Measurements from ENCODE around the gene GRK5. TPM values are rescaled to one million over a fixed set of nuclear protein-coding genes. Genes with fewer than 3 reads are reported as not detected.

GRK5 gene
- total RNA-seq, 1 experiment from 2014 or later, result 1.2 TPM

- Histone ChIP-seq H2BK15ac (ENCODE audit: low read depth, low read length) (no peak overlapping the region), H3K4ac (ENCODE audit: low read depth, low read length) (no peak overlapping the region), H3K23ac (ENCODE audit: insufficient read length, low read depth, low read length) (no peak overlapping the region), H2AFZ (ENCODE audit: low read length) (no peak overlapping the region), H2BK120ac (ENCODE audit: low read depth, low read length, poor library complexity, severe bottlenecking) (no peak overlapping the region), H2BK12ac (ENCODE audit: insufficient read length, low read depth, low read length) (no peak overlapping the region), H2BK20ac (ENCODE audit: low read depth, low read length, poor library complexity, severe bottlenecking) (no peak overlapping the region), H2AK5ac (ENCODE audit: insufficient read length, low read length) (no peak overlapping the region), H3K27ac (ENCODE audit: insufficient read length, low read depth, low read length) (no peak overlapping the region), H3K23me2 (ENCODE audit: insufficient read length, low read depth, low read length, poor library complexity, severe bottlenecking) (no peaks in the 10 kb centered on the region), H3K56ac (ENCODE audit: insufficient read length, low read depth, low read length) (no peak overlapping the region), H4K8ac (replicated peaks; ENCODE audit: insufficient read length, low read depth, low read length) (no peak overlapping the region), H3K9ac (ENCODE audit: extremely low read depth, insufficient read length, low read length) (no peak overlapping the region), H2BK5ac (ENCODE audit: insufficient read length, low read length) (no peak overlapping the region), H4K20me1 (ENCODE audit: control insufficient read depth, insufficient read depth, insufficient read length) (no peaks in the 10 kb centered on the region), H3K4me1 (ENCODE audit: insufficient read depth, low read length) (0 out of 2 replicates have a peak, but pooled peaks cover 1% of the 10 kb centered on the region), H3K14ac (ENCODE audit: insufficient read depth, low read length) (no peak overlapping the region; the same call in 1 of the 2 replicates), H3K18ac (ENCODE audit: insufficient read length, low read depth, low read length) (no peak overlapping the region), H4K91ac (ENCODE audit: insufficient read length, low read depth, low read length) (no peak overlapping the region), H3K9me3 (ENCODE audit: control insufficient read depth, low read depth, low read length) (peaks cover 4% of the 10 kb centered on the region), H3T11ph (ENCODE audit: low read length) (no peak overlapping the region), H3K4me2 (ENCODE audit: insufficient read depth, insufficient read length, low read length) (no peak overlapping the region), H3K79me2 (ENCODE audit: insufficient read depth, low read length) (no peaks in the 10 kb centered on the region), H4K5ac (ENCODE audit: insufficient read length, low read depth, low read length) (no peak overlapping the region), H3K27me3 (ENCODE audit: insufficient read depth, low read length) (no peaks in the 10 kb centered on the region; the same call in 1 of the 2 replicates), H3K79me1 (ENCODE audit: insufficient read depth, low read depth, low read length, poor library complexity, severe bottlenecking) (no peaks in the 10 kb centered on the region)
- H3K36me3 Mint-ChIP-seq (ENCODE audit: insufficient read depth in 1 of 3, low read depth in 3 of 3), result peaks cover 4 to 5% (median 5%) of the 10 kb centered on the region in 3 experiments; a peak in 2 of 7 replicates
- no CpG with 5 or more reads among the region's 6 CpGs for WGBS (ENCODE audit: extremely low coverage, insufficient read length, low lambda C conversion rate)
- H3K4me3 Mint-ChIP-seq, result no peak overlapping the region
- peaks cover under 1 to 5% of the 10 kb centered on the region in 2 experiments; a peak in 2 of 4 replicates for H3K4me1 Mint-ChIP-seq
- peaks cover 9 to 10% of the 10 kb centered on the region in 2 experiments for H3K9me3 Mint-ChIP-seq
- TF ChIP-seq, protein P1, sequence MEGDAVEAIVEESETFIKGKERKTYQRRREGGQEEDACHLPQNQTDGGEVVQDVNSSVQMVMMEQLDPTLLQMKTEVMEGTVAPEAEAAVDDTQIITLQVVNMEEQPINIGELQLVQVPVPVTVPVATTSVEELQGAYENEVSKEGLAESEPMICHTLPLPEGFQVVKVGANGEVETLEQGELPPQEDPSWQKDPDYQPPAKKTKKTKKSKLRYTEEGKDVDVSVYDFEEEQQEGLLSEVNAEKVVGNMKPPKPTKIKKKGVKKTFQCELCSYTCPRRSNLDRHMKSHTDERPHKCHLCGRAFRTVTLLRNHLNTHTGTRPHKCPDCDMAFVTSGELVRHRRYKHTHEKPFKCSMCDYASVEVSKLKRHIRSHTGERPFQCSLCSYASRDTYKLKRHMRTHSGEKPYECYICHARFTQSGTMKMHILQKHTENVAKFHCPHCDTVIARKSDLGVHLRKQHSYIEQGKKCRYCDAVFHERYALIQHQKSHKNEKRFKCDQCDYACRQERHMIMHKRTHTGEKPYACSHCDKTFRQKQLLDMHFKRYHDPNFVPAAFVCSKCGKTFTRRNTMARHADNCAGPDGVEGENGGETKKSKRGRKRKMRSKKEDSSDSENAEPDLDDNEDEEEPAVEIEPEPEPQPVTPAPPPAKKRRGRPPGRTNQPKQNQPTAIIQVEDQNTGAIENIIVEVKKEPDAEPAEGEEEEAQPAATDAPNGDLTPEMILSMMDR (conservative IDR thresholded peaks at IDR 0.05), result no peak
- no peak for DNase-seq
- no peak overlapping the region for H3K27ac Mint-ChIP-seq
- H3K27me3 Mint-ChIP-seq (ENCODE audit: low read depth), result peaks cover 3% of the 10 kb centered on the region; the same call in 1 of the 2 replicates
Observed at GRCh38 chr10:119265691-119266090, 58.3 kb downstream of the GRK5 start.

Measured in H9 (cell line).